Measurements from ENCODE around the gene GRK5.

GRK5 gene

GRCh38 chr10:119350502-119351097, 143.2 kb downstream of the GRK5 start:
- no peak overlapping the region for H3K27ac ChIP-seq (ENCODE audit: low read depth, low read length)
- TF ChIP-seq EZH2phosphoT487 (conservative IDR thresholded peaks at IDR 0.05; ENCODE audit: low read length) (no peak), CTCF (IDR thresholded peaks at IDR 0.05; ENCODE audit: insufficient read depth, low read length, poor library complexity, severe bottlenecking) (no peak)
- 0 out of 2 replicates have a peak, but pooled peaks cover under 1% of the 10 kb centered on the region for H3K36me3 ChIP-seq (ENCODE audit: low read length)
- no peaks in the 10 kb centered on the region for H3K9me2 ChIP-seq (replicated peaks; ENCODE audit: insufficient read depth, low read length)
- H3K4me2 ChIP-seq (ENCODE audit: low read depth, low read length, poor library complexity, severe bottlenecking): no peak overlapping the region
- no peak overlapping the region for H2AFZ ChIP-seq (ENCODE audit: low read depth, low read length, severe bottlenecking)
- H3F3A ChIP-seq (ENCODE audit: insufficient read depth): no peaks in the 10 kb centered on the region
- H3K27me3 ChIP-seq (ENCODE audit: low read length): no peaks in the 10 kb centered on the region
- H3K9me3 ChIP-seq (ENCODE audit: insufficient read depth, low read length): peaks cover 11% of the 10 kb centered on the region; the same call in 1 of the 2 replicates
- H4K20me1 ChIP-seq (ENCODE audit: low read depth, low read length): no peaks in the 10 kb centered on the region
- no peak overlapping the region for H3K9ac ChIP-seq (ENCODE audit: low read length)
- H3K4me3 ChIP-seq (ENCODE audit: insufficient read depth, low read length, poor library complexity, severe bottlenecking): no peak overlapping the region
- no peaks in the 10 kb centered on the region for H3K79me2 ChIP-seq (ENCODE audit: insufficient read depth, low read length)

- Histone ChIP-seq H3K4me2 (ENCODE audit: low read depth, low read length, poor library complexity, severe bottlenecking) (no peak overlapping the region), H3K9me2 (replicated peaks; ENCODE audit: insufficient read depth, low read length) (no peaks in the 10 kb centered on the region), H3K4me3 (ENCODE audit: insufficient read depth, low read length, poor library complexity, severe bottlenecking) (no peak overlapping the region), H3K9me3 (ENCODE audit: insufficient read depth, low read length) (peaks cover 17% of the 10 kb centered on the region; the same call in 1 of the 2 replicates), H3K79me2 (ENCODE audit: insufficient read depth, low read length) (no peaks in the 10 kb centered on the region), H4K20me1 (ENCODE audit: low read depth, low read length) (no peaks in the 10 kb centered on the region), H3K27ac (ENCODE audit: low read depth, low read length) (no peak overlapping the region), H3K9ac (ENCODE audit: low read length) (no peak overlapping the region), H3K36me3 (ENCODE audit: low read length) (peaks cover 6% of the 10 kb centered on the region; the same call in 1 of the 2 replicates), H3K27me3 (ENCODE audit: low read length) (no peaks in the 10 kb centered on the region), H2AFZ (ENCODE audit: low read depth, low read length, severe bottlenecking) (no peak overlapping the region), H3F3A (ENCODE audit: insufficient read depth) (no peaks in the 10 kb centered on the region)
- no peak for TF ChIP-seq CTCF (IDR thresholded peaks at IDR 0.05; ENCODE audit: insufficient read depth, low read length, poor library complexity, severe bottlenecking)
- no peak for TF ChIP-seq EZH2phosphoT487 (conservative IDR thresholded peaks at IDR 0.05; ENCODE audit: low read length)
Measured at GRCh38 chr10:119351189-119351588, 143.8 kb downstream of the GRK5 start.

GRCh38 chr10:119352042-119352441, 144.7 kb downstream of the GRK5 start:
- Histone ChIP-seq H3K27me3 (ENCODE audit: low read length) (no peaks in the 10 kb centered on the region), H3K79me2 (ENCODE audit: insufficient read depth, low read length) (no peaks in the 10 kb centered on the region), H3F3A (ENCODE audit: insufficient read depth) (no peaks in the 10 kb centered on the region), H3K36me3 (ENCODE audit: low read length) (peaks cover 10% of the 10 kb centered on the region; the same call in 1 of the 2 replicates), H3K9me2 (replicated peaks; ENCODE audit: insufficient read depth, low read length) (no peaks in the 10 kb centered on the region), H3K27ac (ENCODE audit: low read depth, low read length) (no peak overlapping the region), H3K9ac (ENCODE audit: low read length) (no peak overlapping the region), H2AFZ (ENCODE audit: low read depth, low read length, severe bottlenecking) (no peak overlapping the region), H3K9me3 (ENCODE audit: insufficient read depth, low read length) (peaks cover 24% of the 10 kb centered on the region; the same call in 1 of the 2 replicates), H3K4me2 (ENCODE audit: low read depth, low read length, poor library complexity, severe bottlenecking) (no peak overlapping the region), H3K4me3 (ENCODE audit: insufficient read depth, low read length, poor library complexity, severe bottlenecking) (no peak overlapping the region), H4K20me1 (ENCODE audit: low read depth, low read length) (no peaks in the 10 kb centered on the region)
- TF ChIP-seq EZH2phosphoT487 (conservative IDR thresholded peaks at IDR 0.05; ENCODE audit: low read length) (no peak), CTCF (IDR thresholded peaks at IDR 0.05; ENCODE audit: insufficient read depth, low read length, poor library complexity, severe bottlenecking) (no peak)
